Spleen (tissue), 11 donors: ENCODE data around the gene RFX2. TPM values are rescaled to one million over a fixed set of nuclear protein-coding genes. Genes with fewer than 3 reads are reported as not detected.

ENCODE experiments used
- DNase-seq: peaks from one replicate; pipeline ENCODE4 v3.0.0-alpha.2; 2020
- H3K27ac ChIP-seq, 8 donors: fragments of 200-600 bp; sonication (generic) in 7 of 8; 1 replicate in 4 of 8; 2 replicates in 4 of 8; pipeline versions ENCODE4 v1.5.0 to v1.8.0; 2016 to 2021; ENCODE audit warnings: inconsistent platforms in 4 of 8, mild to moderate bottlenecking in 4 of 8, moderate library complexity in 1 of 8
- H3K27me3 ChIP-seq, 7 donors: fragments of 200-600 bp; sonication (generic) in 6 of 7; replicated peaks in 1 of 7; 1 replicate in 4 of 7; 2 replicates in 3 of 7; pipeline versions ENCODE4 v1.5.0 to v1.8.0; 2016 to 2021; ENCODE audit warnings: inconsistent platforms in 3 of 7, mild to moderate bottlenecking in 1 of 7
- H3K36me3 ChIP-seq, 6 donors: fragments of 200-600 bp; sonication (generic) in 5 of 6; 1 replicate in 4 of 6; 2 replicates in 2 of 6; pipeline versions ENCODE4 v1.5.0 to v1.8.0; 2016 to 2021; ENCODE audit warnings: inconsistent platforms in 2 of 6
- H3K4me1 ChIP-seq, 6 donors: fragments of 200-600 bp; sonication (generic) in 5 of 6; 1 replicate in 3 of 6; 2 replicates in 3 of 6; pipeline versions ENCODE4 v1.5.0 to v1.8.0; 2016 to 2021; ENCODE audit warnings: inconsistent platforms in 3 of 6
- H3K4me3 ChIP-seq, 8 donors: fragments of 200-600 bp; sonication (generic) in 7 of 8; 1 replicate in 4 of 8; 2 replicates in 4 of 8; pipeline versions ENCODE4 v1.5.0 to v1.8.0; 2016 to 2021; ENCODE audit warnings: inconsistent platforms in 4 of 8, mild to moderate bottlenecking in 4 of 8, moderate library complexity in 2 of 8
- H3K9me3 ChIP-seq, 8 donors: fragments of 200-600 bp; sonication (generic) in 7 of 8; 1 replicate in 4 of 8; 2 replicates in 4 of 8; pipeline versions ENCODE4 v1.5.0 to v1.8.0; 2016 to 2021; ENCODE audit warnings: inconsistent platforms in 4 of 8
- CTCF ChIP-seq, 11 experiments: fragments of 200-600 bp in 7 of 11; fragments of 450-650 bp in 4 of 11; sonication (generic) in 4 of 11; IDR thresholded peaks in 8 of 11; conservative IDR thresholded peaks in 3 of 11; 1 replicate in 7 of 11; 2 replicates in 4 of 11; pipeline versions ENCODE4 v1.4.0 to v1.8.0; 2016 to 2021; ENCODE audit warnings: antibody characterized with exemption in 11 of 11, inconsistent platforms in 4 of 11, mild to moderate bottlenecking in 1 of 11
- POLR2A ChIP-seq, 3 donors: fragments of 450-650 bp; IDR thresholded peaks; one replicate each; pipeline ENCODE4 v1.5.1; 2017; ENCODE audit warnings: antibody characterized with exemption in 3 of 3, mild to moderate bottlenecking in 1 of 3
- POLR2AphosphoS5 ChIP-seq, 3 donors: sonication (generic); formaldehyde crosslinking; IDR thresholded peaks; one replicate each; pipeline ENCODE4 v1.5.1; 2017; ENCODE audit warnings: antibody characterized with exemption in 3 of 3
- WGBS, 5 donors: extraction: QIAGEN DNeasy Blood & Tissue Kit in 3 of 5; methylation state at CpG; one replicate each; pipeline versions ENCODE4 v1.1.5 to v1.1.7; 2013 to 2018; 5-methylcytosine and 5-hydroxymethylcytosine counted together
- intact Hi-C: fragments of 100-400 bp; cut with DNase I; formaldehyde crosslinking; loops from one replicate; pipeline ENCODE4 v1.15.0; 2023; ENCODE audit warnings: low total_unique reads
- polyA plus RNA-seq, 3 donors: library from polyadenylated mRNA; stranded (reverse); fragments of 200-250 nt; gene quantifications; one replicate each; pipeline ENCODE4 v1.2.1, GENCODE V29; 2013
- total RNA-seq, 7 donors: library from RNA; depleted of rRNA in 3 of 7; stranded (reverse); fragments of >200 nt in 3 of 7; fragmentation: NEBNext Ultra II Directional in 4 of 7; extraction: Animal tissue kit (Norgen Biotek cat#: 25700) in 4 of 7; gene quantifications; one replicate each; pipeline versions ENCODE4 v1.1.0 to v1.2.1, GENCODE V29; 2016 to 2021
- donor health status: healthy with polysubstance abuse.
- donor health status: DM: no; HTN: no; CAD: no; lungs with moderate emphysema.
- donor health status: DM: no; HTN: no; CAD: no.
- donor health status: Bipolar disorder and iron deficiency.
- donor health status: healthy.
- donor health status: DM: no; HTN: no; CAD: no.
- donor health status: DM: yes; HTN: yes; CAD: no.

Gene RFX2
- total and polyA plus RNA-seq, 10 donors: 1.1 to 15.8 (median 7.8) TPM

- Histone ChIP-seq H3K27ac (no peak overlapping the region), H3K4me1 (peaks cover 0 to 30% (median 21%) of the 10 kb centered on the region in 6 donors), H3K9me3 (no peaks in the 10 kb centered on the region), H3K27me3 (peaks cover 0 to 10% (median 0%) of the 10 kb centered on the region in 7 donors), H3K4me3 (no peak overlapping the region), H3K36me3 (no peaks in the 10 kb centered on the region)
- no peak for TF ChIP-seq POLR2A (IDR thresholded peaks at IDR 0.05)
- no peak for TF ChIP-seq POLR2AphosphoS5 (IDR thresholded peaks at IDR 0.05)
- TF ChIP-seq CTCF (IDR thresholded peaks at IDR 0.05 in 8 of 11, conservative IDR thresholded peaks at IDR 0.05 in 3 of 11): no peak
- no peak for DNase-seq
- WGBS, 5 donors: 91 to 100% (median 96%) methylated on average over 3 of the region's 3 CpGs
- intact Hi-C loops: no loop called here
These were observed 40.1 kb downstream of the RFX2 start for GRCh38 chr19:6070207-6070681.

GRCh38 chr19:6069268-6069791, 41.0 kb downstream of the RFX2 start:
- Histone ChIP-seq H3K9me3 (no peaks in the 10 kb centered on the region), H3K36me3 (no peaks in the 10 kb centered on the region), H3K4me3 (no peak overlapping the region), H3K27me3 (peaks cover 0 to 18% (median 0%) of the 10 kb centered on the region in 7 donors), H3K4me1 (peaks cover 0 to 37% (median 25%) of the 10 kb centered on the region in 6 donors), H3K27ac (no peak overlapping the region)
- no peak for DNase-seq
- intact Hi-C loops: no loop called here
- TF ChIP-seq CTCF (IDR thresholded peaks at IDR 0.05 in 8 of 11, conservative IDR thresholded peaks at IDR 0.05 in 3 of 11) (no peak), POLR2AphosphoS5 (IDR thresholded peaks at IDR 0.05) (no peak), POLR2A (IDR thresholded peaks at IDR 0.05) (no peak)

- peaks cover 0 to 24% (median 0%) of the 10 kb centered on the region in 7 donors for H3K27me3 ChIP-seq
- WGBS, 5 donors: 34 to 71% (median 51%) methylated on average over 2 of the region's 2 CpGs
- DNase-seq: no peak
- intact Hi-C loops: no loop called here
- no peak overlapping the region for H3K27ac ChIP-seq
- TF ChIP-seq CTCF (IDR thresholded peaks at IDR 0.05 in 8 of 11, conservative IDR thresholded peaks at IDR 0.05 in 3 of 11) (no peak), POLR2AphosphoS5 (IDR thresholded peaks at IDR 0.05) (no peak), POLR2A (IDR thresholded peaks at IDR 0.05) (no peak)
- H3K4me3 ChIP-seq: no peak overlapping the region
- no peaks in the 10 kb centered on the region for H3K36me3 ChIP-seq
- H3K4me1 ChIP-seq: peaks cover 0 to 40% (median 25%) of the 10 kb centered on the region in 6 donors
- H3K9me3 ChIP-seq: no peaks in the 10 kb centered on the region
These were observed 41.6 kb downstream of the RFX2 start for GRCh38 chr19:6068711-6069110.

- no peak for DNase-seq
- H3K27ac ChIP-seq: peak overlapping the region in 5 of 8 donors; percentile 61 to 77 (median 75)
These were observed 42.3 kb downstream of the RFX2 start for GRCh38 chr19:6067975-6068374.

More at GRCh38 chr19:6067975-6068374, 42.3 kb downstream of the RFX2 start:
- Histone ChIP-seq H3K4me3 (no peak overlapping the region), H3K9me3 (no peaks in the 10 kb centered on the region), H3K36me3 (no peaks in the 10 kb centered on the region), H3K27me3 (peaks cover 0 to 31% (median 0%) of the 10 kb centered on the region in 7 donors), H3K4me1 (peaks cover 0 to 48% (median 28%) of the 10 kb centered on the region in 6 donors)
- no peak for TF ChIP-seq POLR2A (IDR thresholded peaks at IDR 0.05)
- no peak for TF ChIP-seq CTCF (IDR thresholded peaks at IDR 0.05 in 8 of 11, conservative IDR thresholded peaks at IDR 0.05 in 3 of 11)
- no peak for TF ChIP-seq POLR2AphosphoS5 (IDR thresholded peaks at IDR 0.05)
- intact Hi-C loops: no loop called here
- WGBS, 5 donors: 87 to 100% (median 94%) methylated on average over 2 of the region's 2 CpGs
